ENCODE results near the gene XCL2.
"Not testable (repeated sequence)": the region's sequence is repeated elsewhere in the genome, so short reads cannot be mapped to it uniquely, and the experiment has no call there.

The XCL2 gene

DNA sequence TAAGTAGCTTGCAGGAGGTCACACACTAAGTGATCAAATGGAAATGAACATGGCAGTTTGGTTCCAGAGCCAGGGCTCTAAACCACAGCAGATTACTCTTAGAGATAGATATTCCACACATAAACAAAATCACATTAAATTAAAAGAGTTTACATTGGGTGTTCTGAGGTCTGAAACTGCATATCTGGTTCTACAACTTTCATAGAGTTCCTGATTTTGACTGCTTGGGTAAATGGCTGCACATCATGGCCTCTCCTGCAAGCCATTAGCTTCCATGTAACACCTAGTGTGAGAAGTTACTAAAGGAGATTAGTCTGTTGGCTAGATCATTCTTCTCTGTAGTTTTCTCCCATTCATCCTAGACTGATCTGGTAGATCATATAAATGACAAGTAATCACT lies 12.8 kb upstream of the XCL2 start:
- DNase-seq (ENCODE audit: low read depth) = no peak

GRCh38 chr1:168555508-168556046 lies 11.8 kb upstream of the XCL2 start:
- DNase-seq (ENCODE audit: low read depth) = no peak

DNA sequence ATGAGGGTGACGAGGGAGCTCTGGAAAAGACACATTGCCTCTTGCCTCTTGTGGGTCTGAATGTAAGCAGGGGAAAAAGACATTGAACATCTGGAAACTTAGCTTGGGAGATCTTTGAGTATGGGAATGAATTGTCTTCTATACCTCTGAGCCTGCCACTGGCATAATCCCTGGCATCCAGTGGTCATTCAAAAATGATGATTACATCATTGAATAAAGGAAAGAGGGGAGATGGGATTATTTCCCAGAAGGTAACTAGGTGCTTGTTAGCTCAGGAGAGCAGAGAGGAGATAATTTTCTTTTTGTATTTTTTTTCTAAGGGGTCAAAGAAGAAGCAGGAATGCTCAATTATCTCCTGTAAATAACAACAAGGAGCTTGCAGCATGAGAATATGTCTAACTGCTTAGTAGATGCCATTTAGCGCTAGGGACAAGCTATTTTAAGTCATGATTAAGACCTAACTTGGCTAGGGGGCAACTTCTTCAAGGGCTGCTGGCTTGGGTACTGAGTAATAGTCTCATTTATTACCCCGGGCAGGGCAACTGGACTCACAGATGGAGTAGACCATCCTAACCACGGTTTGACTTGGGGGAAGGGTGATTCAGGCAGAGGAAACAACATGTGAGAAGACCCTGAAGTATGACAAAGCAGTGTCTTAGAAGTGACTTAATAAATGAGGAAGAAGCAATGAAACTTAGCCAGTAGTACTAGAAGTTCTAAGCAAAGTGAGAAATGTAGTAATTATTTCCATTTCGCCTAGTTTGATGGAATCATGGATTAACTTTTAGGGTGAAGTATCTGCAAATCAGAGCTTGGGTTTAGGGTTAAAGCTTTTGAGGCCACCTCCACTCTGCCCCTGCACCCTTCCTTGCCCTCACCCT lies 11.0 kb upstream of the XCL2 start:
- no peak for DNase-seq (ENCODE audit: low read depth)

DNA sequence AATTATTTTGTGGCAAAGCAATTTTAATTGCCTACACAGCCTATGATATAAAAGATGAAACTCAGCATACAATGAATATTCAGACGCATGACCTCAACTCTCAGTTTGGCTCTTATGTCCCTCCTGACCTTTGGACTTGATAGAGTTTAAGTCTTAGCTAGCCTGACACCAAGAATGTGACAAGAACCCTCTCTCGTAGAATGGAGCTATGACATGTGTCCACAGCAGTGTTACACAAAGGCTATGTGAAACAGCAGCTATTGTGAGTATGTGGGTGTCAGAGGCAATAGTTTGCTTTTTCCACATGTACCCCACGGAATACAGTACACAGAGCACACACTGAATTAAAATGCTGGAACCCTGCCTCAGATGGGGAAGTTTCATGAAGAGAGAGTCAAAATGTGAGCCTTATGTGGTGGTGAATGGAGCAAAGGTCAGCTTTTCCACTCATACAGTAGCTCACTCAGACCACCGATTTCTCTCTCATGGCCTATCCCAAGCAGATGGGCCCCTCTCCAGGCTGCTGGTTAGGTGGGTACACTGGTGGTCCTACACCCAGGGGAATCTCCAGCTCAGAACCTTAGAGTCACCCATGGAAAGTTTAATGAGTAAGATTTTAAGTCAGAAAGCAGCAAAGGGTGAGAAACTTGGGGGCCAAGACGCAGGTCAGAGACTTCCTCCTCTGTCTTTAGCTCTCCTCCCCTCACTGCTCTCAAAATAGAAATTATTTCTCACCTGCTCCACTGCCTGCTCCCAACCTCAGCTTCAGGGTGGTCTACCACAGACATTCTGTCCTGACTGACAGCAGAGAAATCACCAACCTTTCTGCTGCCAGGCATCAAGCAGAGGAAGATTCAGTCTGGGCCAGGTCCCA lies 10.1 kb upstream of the XCL2 start:
- no peak for DNase-seq (ENCODE audit: low read depth)

GRCh38 chr1:168552961-168553360 lies 9.2 kb upstream of the XCL2 start:
- DNase-seq (ENCODE audit: low read depth) = no peak

- no peak for DNase-seq (ENCODE audit: low read depth)
These were observed 7.9 kb upstream of the XCL2 start for GRCh38 chr1:168551688-168552087.

DNA sequence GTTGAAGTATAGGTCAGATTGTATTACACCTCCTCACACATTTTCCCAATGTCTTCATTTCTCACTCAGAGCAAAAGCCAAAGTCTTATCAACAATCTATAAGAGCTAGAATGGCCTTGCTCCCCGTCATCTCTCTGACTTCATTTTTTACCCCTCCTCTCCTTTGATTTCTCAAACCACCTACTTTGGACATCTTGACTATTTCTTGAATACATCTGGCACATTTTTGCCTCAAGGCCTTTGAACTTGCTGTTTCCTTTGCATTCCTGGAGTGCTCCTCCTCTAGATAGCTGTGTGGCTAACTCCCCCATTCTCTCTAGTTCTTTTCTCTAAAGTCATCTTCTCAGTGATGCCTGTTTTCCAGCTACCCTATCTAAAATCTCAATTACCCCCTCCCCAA lies 7.2 kb upstream of the XCL2 start:
- DNase-seq (ENCODE audit: low read depth) = no peak

DNA sequence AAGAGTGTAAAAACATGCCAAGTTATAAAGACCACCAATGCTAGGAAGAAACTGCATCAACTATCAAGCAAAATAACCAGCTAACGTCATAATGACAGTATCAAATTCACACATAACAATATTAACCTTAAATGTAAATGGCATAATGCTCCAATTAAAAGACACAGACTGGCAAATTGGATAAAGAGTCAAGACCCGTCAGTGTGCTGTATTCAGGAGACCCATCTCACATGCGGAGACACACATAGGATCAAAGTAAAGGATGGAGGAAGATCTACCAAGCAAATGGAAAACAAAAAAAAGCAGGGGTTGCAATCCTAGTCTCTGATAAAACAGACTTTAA lies 2.7 kb upstream of the XCL2 start:
- not testable (repeated sequence) for DNase-seq (ENCODE audit: low read depth)

DNA sequence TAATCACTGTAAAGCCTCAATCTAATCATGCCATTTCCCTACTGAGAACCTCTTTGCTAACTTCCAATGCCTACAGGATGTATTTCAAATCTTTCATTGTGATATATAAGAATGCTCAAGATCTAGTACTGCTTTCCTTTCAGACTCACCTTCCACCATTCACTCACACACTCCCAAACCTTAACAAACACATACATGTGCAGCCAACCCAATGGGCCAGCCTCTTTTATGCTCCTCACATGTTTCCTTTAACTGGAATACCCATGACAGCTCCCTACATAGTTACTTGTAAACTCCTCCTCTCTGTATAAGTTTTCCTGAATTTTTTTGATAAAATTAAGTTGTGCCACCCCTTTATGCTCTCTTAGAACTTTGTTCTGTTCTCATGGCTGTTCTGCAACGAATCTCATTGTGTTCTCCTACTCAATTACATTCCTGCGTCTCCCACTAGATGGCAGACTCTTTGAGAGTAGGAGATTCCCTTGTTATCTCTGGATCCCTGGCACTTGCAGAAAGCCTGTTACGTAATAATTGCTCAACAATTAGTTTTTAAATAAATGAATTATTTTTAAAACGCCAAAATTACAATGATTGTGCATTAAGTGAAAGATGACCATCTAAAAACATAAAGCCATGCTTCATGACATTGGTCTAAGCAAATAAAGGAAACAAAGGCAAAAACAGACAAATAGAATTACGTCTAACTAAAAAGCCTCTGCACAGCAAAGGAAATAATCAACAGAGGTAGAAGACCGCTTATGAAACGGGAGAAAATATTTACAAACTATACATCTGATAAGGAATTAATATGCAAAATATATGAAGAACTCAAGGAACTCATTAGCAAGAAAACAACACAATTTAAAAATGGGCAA lies 2.1 kb upstream of the XCL2 start:
- DNase-seq (ENCODE audit: low read depth) = peak; percentile 52

GRCh38 chr1:168542978-168543377 lies 819 bp downstream of the XCL2 start:
- not testable (repeated sequence) for DNase-seq (ENCODE audit: low read depth)

- DNase-seq (ENCODE audit: low read depth) = not testable (repeated sequence)
These were observed 3.0 kb downstream of the XCL2 start for GRCh38 chr1:168540798-168541197.

GRCh38 chr1:168535536-168535935 lies 8.3 kb downstream of the XCL2 start:
- DNase-seq (ENCODE audit: low read depth) = no peak

- no peak for DNase-seq (ENCODE audit: low read depth)
These were observed 12.0 kb downstream of the XCL2 start for GRCh38 chr1:168531615-168532345.

GRCh38 chr1:168529518-168529917 lies 14.3 kb downstream of the XCL2 start:
- no peak for DNase-seq (ENCODE audit: low read depth)

DNA sequence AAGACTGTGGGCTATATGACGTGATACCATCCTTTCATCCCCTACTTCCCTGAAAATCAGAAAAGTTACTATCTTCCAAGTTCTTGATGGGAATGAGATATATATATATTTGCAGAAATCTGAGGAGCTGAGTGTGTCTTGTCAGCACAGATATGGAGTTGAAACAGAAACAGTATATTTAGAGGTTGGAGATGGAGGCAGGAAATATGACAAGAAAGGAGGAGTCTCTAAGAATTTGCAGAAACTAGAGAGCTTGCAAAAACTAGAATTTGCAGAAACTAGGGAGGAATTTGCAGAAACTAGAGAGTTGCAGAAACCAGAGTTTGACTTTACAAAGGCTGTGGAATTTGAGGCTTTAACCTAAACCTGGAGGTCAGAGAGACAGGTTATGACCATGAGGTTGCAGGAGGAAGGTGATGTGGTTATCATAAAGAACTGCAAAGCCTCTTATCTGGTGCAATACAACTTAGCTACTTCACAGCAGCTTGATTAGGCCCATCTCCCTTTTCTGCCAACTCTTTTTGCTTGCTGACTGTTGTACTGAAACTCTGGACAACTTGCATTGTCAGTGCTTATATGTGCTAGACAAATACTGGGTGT lies 22.3 kb downstream of the XCL2 start:
- no peak for DNase-seq (ENCODE audit: low read depth)

DNA sequence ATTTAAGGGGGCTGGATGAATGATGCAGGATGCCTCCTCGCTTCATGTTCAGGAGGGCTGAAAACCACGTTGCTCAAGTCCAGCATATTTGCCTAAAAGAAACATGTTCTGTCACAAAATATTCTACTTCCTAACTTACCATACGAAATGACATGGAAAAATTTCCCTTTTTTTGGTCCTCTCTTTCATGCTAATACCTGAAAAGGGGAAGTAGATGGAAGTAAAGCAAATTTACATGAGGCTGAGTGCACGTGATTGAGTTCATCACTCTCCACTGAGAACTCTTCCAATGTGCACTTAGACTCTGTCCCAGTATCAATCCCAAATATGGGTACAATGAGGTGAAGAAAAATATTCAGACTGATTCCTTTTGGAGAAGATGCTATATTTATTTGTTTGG lies 23.0 kb downstream of the XCL2 start:
- DNase-seq (ENCODE audit: low read depth) = no peak

DNA sequence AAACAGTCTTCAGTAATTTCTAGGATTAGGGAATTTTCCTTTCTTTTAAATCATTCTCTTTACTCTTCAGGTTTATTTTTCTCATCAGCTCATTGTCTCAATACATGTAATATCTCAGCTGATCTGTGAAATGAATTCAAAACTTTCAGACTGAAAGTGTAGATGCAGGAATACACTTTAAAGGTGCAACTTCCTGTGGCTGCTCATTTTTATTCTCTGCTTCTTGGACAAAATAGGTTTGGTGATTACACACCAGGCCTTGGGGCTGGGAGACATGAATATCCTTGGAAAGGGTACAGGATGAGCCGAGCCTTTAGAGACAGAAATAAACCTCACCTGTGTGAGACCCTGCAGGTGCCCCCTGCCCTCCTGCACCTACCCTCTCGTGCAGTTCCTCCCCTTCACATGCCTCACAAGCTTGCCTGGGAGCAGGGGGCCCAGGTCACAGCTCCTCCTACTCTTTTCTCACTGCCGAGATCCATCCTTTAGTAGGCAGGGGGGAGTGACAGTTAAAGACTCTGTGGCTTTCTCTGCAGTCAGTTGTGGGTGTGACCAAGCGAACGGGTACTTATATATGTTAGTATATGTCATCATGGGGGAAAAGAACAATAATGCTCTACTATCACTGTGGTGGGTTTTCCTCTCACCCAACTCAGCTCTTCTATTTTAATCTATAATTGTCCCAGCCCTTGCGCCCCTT lies 23.6 kb downstream of the XCL2 start:
- DNase-seq (ENCODE audit: low read depth) = no peak

- DNase-seq (ENCODE audit: low read depth) = no peak
These were observed 25.0 kb downstream of the XCL2 start for GRCh38 chr1:168518813-168519212.

GRCh38 chr1:168518201-168518689 lies 25.6 kb downstream of the XCL2 start:
- no peak for DNase-seq (ENCODE audit: low read depth)

GRCh38 chr1:168514455-168514854 lies 29.3 kb downstream of the XCL2 start:
- DNase-seq (ENCODE audit: low read depth) = no peak
